Heart right ventricle (tissue), 16 donors: ENCODE results near the gene MALRD1. TPM values are rescaled to one million over a fixed set of nuclear protein-coding genes. Genes with fewer than 3 reads are reported as not detected.

Source experiments
- ATAC-seq, 8 donors: fragments of 200-7000 bp; cut with Tn5 transposase; one replicate each; pipeline ENCODE4 v1.9.1; 2020; ENCODE audit warnings: mild to moderate bottlenecking in 8 of 8, moderate library complexity in 8 of 8, moderate number of reproducible peaks in 1 of 8
- DNase-seq, 2 donors: peaks; one replicate each; pipeline ENCODE4 v3.0.0-alpha.2; 2020
- H3K27ac ChIP-seq, 10 donors: fragments of 200-600 bp; sonication (generic) in 2 of 10; one replicate each; pipeline versions ENCODE4 v1.5.0 to v1.8.0; 2020 to 2022; ENCODE audit warnings: mild to moderate bottlenecking in 3 of 10
- H3K27me3 ChIP-seq, 7 donors: fragments of 200-600 bp; one replicate each; pipeline ENCODE4 v1.8.0; 2021 to 2022; ENCODE audit warnings: mild to moderate bottlenecking in 2 of 7
- H3K36me3 ChIP-seq, 9 donors: fragments of 200-600 bp; sonication (generic) in 1 of 9; one replicate each; pipeline versions ENCODE4 v1.5.0 to v1.8.0; 2020 to 2022; ENCODE audit warnings: mild to moderate bottlenecking in 2 of 9
- H3K4me1 ChIP-seq, 9 donors: fragments of 200-600 bp; sonication (generic) in 1 of 9; one replicate each; pipeline versions ENCODE4 v1.5.0 to v1.8.0; 2020 to 2022; ENCODE audit warnings: mild to moderate bottlenecking in 4 of 9
- H3K4me3 ChIP-seq, 10 donors: fragments of 200-600 bp; sonication (generic) in 2 of 10; one replicate each; pipeline versions ENCODE4 v1.5.0 to v1.8.0; 2020 to 2022; ENCODE audit warnings: mild to moderate bottlenecking in 7 of 10, moderate library complexity in 2 of 10
- H3K9me3 ChIP-seq, 11 donors: fragments of 200-600 bp in 10 of 11; sonication (generic) in 2 of 11; one replicate each; pipeline versions ENCODE4 v1.5.0 to v1.8.0; 2013 to 2022; ENCODE audit warnings: mild to moderate bottlenecking in 2 of 11, control low read depth in 1 of 11, moderate library complexity in 1 of 11
- WGBS, 2 donors: extraction: QIAGEN DNeasy Blood & Tissue Kit; methylation state at CpG; one replicate each; pipeline ENCODE4 v1.1.7; 2013; ENCODE audit warnings: inconsistent platforms in 1 of 2; 5-methylcytosine and 5-hydroxymethylcytosine counted together
- intact Hi-C, 10 donors: fragments of 100-400 bp; cut with DNase I; formaldehyde crosslinking; loops; one replicate each; pipeline versions ENCODE4 v1.11.1 to v1.14.2; 2022
- polyA plus RNA-seq, 2 donors: library from polyadenylated mRNA; stranded (reverse); fragments of 200-250 nt; gene quantifications; one replicate each; pipeline ENCODE4 v1.2.3, GENCODE V29; 2013
- total RNA-seq, 10 donors: library from RNA; stranded (reverse); fragmentation: NEBNext Ultra II Directional in 3 of 10; extraction: Animal tissue kit (Norgen Biotek cat#: 25700) in 3 of 10; gene quantifications; one replicate each; pipeline versions ENCODE4 v1.2.1 to v1.2.4, GENCODE V29; 2021 to 2023
- TF ChIP-seq, protein P1 (sequence below), 9 donors: fragments of 200-600 bp; sonication (generic) in 2 of 9; IDR thresholded peaks; one replicate each; pipeline versions ENCODE4 v1.5.0 to v1.8.0; 2021 to 2022; ENCODE audit warnings: antibody characterized with exemption in 9 of 9, mild to moderate bottlenecking in 5 of 9, moderate library complexity in 1 of 9
- donor health status: Arrhythmogenic right ventricular cardiomyopathy.
- donor health status: ischemic (EF 13 %, LVEDD 7.1; RV severe dilation, severe dysfunction).
- donor health status: healthy with polysubstance abuse.
- donor health status: DM: no; HTN: yes; CAD: no.
- donor health status: DM: no; HTN: no; CAD: no.
- donor health status: ischemic (EF 25% LVEDD 6.9; RV normal size, moderate dysfunction).
- donor health status: ischemic (EF 25% LVEDD 5.7; RV mildly dilated, moderate dysfunction).
- donor health status: healthy.
- donor health status: DM: yes; HTN: yes; CAD: no.
- donor health status: Ischemic cardiomyopathy.
- donor health status: ischemic (EF 35%, LVEDD 5.7; RV mildly dilated, moderate dysfunction).
- donor health status: nonischemic (EF 11% LVEDD 7.7; RV severe dilation, severe dysfunction).
- donor health status: DM: yes; HTN: yes; CAD: no.
- donor health status: PGD.
- donor health status: ischemic (EF 29% LVEDD 5.4; RV normal size, mild dysfunction).
- donor health status: nonischemic (EF 23%, LVEDD 6.1; RV moderate dilation, normal function).

MALRD1 gene
- total and polyA plus RNA-seq, 12 donors = 0.10 to 2.2 (median 0.47) TPM

DNA sequence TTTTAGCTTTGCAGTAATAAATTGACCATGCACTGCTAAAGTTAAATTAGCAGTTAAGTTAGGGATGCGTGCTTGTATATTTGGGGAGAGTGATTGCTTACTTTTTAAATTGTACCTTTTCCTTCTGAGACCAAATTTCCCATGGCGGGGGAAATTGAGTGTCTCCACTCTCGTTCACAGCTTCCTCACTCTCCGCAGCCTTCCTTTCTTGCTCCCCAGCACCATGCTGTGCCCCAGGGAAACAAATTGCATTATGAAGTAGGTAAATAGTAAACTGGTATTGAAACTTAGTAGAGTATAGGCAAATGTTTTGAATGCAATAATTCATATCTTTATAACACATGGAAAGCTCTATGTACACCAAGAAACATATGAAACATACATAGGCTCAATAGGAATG is 85.4 kb downstream of the MALRD1 start:
- H3K4me3 ChIP-seq = no peak overlapping the region
- no peaks in the 10 kb centered on the region for H3K9me3 ChIP-seq
- WGBS, 2 donors = 58 to 60% methylated on average over 4 of the region's 4 CpGs
- H3K36me3 ChIP-seq = no peaks in the 10 kb centered on the region
- TF ChIP-seq, protein P1, sequence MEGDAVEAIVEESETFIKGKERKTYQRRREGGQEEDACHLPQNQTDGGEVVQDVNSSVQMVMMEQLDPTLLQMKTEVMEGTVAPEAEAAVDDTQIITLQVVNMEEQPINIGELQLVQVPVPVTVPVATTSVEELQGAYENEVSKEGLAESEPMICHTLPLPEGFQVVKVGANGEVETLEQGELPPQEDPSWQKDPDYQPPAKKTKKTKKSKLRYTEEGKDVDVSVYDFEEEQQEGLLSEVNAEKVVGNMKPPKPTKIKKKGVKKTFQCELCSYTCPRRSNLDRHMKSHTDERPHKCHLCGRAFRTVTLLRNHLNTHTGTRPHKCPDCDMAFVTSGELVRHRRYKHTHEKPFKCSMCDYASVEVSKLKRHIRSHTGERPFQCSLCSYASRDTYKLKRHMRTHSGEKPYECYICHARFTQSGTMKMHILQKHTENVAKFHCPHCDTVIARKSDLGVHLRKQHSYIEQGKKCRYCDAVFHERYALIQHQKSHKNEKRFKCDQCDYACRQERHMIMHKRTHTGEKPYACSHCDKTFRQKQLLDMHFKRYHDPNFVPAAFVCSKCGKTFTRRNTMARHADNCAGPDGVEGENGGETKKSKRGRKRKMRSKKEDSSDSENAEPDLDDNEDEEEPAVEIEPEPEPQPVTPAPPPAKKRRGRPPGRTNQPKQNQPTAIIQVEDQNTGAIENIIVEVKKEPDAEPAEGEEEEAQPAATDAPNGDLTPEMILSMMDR (IDR thresholded peaks at IDR 0.05) = no peak
- no peak overlapping the region for H3K27ac ChIP-seq
- DNase-seq (no peak), ATAC-seq (no peak)
- no peaks in the 10 kb centered on the region for H3K4me1 ChIP-seq
- intact Hi-C loops = no loop called here
- H3K27me3 ChIP-seq = no peaks in the 10 kb centered on the region

DNA sequence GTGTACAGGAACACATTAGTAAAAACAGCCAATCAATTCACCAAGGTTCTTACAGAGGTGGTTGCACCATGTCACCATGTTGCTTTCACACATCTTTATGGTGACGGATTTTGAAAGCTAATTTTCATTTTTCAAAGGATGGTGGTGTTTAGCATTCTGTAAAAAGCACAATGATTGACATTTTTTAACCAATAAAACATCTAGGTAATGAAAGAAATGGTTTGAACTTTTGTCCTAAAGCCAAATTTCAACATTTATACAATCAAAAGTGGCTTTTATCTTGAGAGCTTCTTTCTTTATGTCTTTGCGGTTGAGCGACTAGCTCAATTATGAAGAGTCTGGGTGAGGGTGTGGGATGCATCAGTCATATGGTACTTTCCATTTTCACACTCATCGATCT is 94.4 kb downstream of the MALRD1 start:
- Histone ChIP-seq H3K9me3 (no peaks in the 10 kb centered on the region), H3K27ac (no peak overlapping the region), H3K27me3 (no peaks in the 10 kb centered on the region), H3K4me3 (no peak overlapping the region), H3K4me1 (no peaks in the 10 kb centered on the region), H3K36me3 (no peaks in the 10 kb centered on the region)
- ATAC-seq (no peak), DNase-seq (no peak)
- TF ChIP-seq, protein P1 (IDR thresholded peaks at IDR 0.05) = no peak
- WGBS, 2 donors = 93% methylated on average over 4 of the region's 4 CpGs
- intact Hi-C loops = no loop called here

DNA sequence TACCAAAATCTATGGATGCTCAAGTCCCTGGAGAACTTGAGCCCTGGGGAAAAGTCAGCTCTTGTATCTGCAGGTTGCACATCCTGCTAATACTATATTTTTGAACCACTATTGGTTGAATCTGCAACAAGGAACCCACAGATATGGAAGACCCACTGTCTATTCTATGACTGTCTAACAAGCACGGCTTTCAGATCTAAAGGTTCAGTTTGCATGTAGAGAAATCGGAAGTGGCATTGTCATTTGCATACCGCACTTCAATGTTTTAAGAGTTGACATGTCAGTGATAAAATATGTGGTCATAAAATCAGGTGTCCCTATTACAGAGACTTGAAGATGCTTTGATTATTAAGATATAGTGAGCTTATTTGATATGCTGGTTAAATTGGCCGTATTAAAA is 95.6 kb downstream of the MALRD1 start:
- Histone ChIP-seq H3K27me3 (no peaks in the 10 kb centered on the region), H3K4me3 (no peak overlapping the region), H3K27ac (no peak overlapping the region), H3K9me3 (no peaks in the 10 kb centered on the region), H3K4me1 (no peaks in the 10 kb centered on the region), H3K36me3 (no peaks in the 10 kb centered on the region)
- ATAC-seq = no peak
- WGBS, 2 donors = 85 to 88% methylated on average over 4 of the region's 4 CpGs
- TF ChIP-seq, protein P1 (IDR thresholded peaks at IDR 0.05) = no peak
- intact Hi-C loops = no loop called here
- DNase-seq = no peak

DNA sequence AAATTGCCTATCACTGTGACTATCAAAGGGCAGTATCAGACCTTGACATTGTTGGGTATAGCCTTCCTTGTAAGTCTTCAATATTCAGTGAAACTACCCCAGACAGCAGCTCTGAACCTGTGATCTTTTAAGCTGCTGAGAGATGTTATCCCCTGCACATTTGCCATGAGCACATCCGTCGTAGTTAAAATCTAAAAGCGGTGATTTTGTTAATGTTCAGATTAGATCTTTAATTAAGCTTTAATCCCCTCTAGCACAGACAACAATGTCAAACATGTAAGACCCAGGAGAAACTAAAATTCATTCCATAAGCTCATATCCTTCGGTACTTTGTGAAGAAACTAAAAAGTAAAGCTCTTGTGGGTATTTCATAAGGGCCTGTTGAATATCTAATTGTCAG is 105.8 kb downstream of the MALRD1 start:
- Histone ChIP-seq H3K4me1 (no peaks in the 10 kb centered on the region), H3K36me3 (no peaks in the 10 kb centered on the region), H3K4me3 (no peak overlapping the region), H3K27me3 (no peaks in the 10 kb centered on the region), H3K9me3 (no peaks in the 10 kb centered on the region), H3K27ac (no peak overlapping the region)
- ATAC-seq (no peak), DNase-seq (no peak)
- intact Hi-C loops = no loop called here
- 76 to 87% methylated on average over 4 of the region's 4 CpGs for WGBS, 2 donors
- TF ChIP-seq, protein P1 (IDR thresholded peaks at IDR 0.05) = no peak

DNA sequence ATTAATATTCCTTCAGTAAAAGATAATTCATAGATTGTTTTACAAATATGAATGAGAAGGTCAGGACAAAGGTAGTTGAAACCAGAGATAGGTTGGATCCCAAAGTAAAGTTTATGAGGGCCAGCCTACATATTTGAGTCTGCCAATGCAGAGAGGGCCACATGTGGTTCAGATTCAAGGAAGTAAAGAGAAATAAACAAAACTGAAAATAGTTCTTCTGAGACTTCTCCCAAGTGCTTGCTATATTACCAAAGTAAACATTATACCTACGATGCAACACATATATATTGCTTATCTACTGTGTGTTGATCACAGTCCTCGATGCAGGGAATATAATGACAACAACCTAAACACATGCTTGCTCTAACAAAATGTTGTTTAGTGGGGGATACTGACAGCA is 109.8 kb downstream of the MALRD1 start:
- H3K36me3 ChIP-seq = no peaks in the 10 kb centered on the region

More for the DNA sequence above, 109.8 kb downstream of the MALRD1 start:
- TF ChIP-seq, protein P1 (IDR thresholded peaks at IDR 0.05) = no peak
- no peak overlapping the region for H3K4me3 ChIP-seq
- ATAC-seq = no peak
- H3K27ac ChIP-seq = no peak overlapping the region
- no peaks in the 10 kb centered on the region for H3K4me1 ChIP-seq
- DNase-seq = no peak
- 81 to 83% methylated on average over 2 of the region's 2 CpGs for WGBS, 2 donors
- H3K27me3 ChIP-seq = peaks cover 0 to 5% (median 0%) of the 10 kb centered on the region in 7 donors
- intact Hi-C loops = no loop called here
- H3K9me3 ChIP-seq = no peaks in the 10 kb centered on the region
